ENCODE data around the gene SCT.

Gene SCT

DNA sequence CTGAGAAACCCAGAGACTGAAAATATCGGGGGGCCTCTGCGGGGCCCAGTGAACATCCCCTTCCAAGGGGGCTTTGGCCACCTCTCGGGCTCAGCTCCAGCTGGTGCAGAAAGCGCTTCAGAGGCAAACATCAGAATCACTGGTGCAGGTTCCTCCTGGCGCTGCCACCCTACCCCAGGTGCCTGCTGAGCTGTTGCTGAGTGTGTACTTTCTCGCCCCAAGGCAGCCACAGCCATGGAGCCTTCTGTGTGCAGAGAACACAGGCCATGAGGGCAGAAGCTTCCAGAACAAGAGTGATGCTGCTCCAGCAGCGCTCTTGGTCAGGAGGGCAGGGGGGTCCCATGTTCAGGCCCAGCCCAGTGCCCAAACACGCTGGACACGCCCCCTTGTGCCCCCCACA lies 16.4 kb upstream of the SCT start:
- no peak for DNase-seq

DNA sequence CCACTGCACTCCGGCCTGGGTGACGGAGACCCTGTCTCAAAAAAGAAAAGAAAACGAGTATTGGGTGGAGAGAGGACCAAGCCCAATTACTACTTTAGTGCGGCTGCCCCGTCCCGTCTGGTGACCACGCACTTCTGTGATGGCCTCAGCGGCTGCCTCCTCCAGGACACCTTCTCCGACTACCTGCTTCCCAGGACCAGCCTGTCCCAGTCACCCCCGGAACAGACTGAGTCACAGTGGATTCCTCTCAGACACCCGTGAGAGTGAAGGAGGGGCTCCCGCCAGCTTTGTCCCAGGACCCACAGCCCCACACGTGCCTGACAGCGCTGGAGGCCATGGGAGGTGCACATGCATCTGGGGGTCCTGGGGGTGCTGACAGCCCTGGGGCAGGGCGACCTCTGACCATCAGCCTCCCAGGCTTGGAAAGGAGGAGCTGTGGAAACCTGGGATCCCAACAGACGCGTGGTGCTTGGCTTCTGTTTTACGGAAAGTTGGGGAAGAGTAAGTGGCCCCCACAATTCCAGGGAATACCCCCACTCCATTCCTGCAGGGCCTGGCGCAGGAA lies 14.9 kb upstream of the SCT start:
- no peak for DNase-seq

GRCh38 chr11:640021-640706 lies 13.2 kb upstream of the SCT start:
- DNase-seq = no peak

- no peak for DNase-seq
Measured at GRCh38 chr11:639332-639955, 12.5 kb upstream of the SCT start.

DNA sequence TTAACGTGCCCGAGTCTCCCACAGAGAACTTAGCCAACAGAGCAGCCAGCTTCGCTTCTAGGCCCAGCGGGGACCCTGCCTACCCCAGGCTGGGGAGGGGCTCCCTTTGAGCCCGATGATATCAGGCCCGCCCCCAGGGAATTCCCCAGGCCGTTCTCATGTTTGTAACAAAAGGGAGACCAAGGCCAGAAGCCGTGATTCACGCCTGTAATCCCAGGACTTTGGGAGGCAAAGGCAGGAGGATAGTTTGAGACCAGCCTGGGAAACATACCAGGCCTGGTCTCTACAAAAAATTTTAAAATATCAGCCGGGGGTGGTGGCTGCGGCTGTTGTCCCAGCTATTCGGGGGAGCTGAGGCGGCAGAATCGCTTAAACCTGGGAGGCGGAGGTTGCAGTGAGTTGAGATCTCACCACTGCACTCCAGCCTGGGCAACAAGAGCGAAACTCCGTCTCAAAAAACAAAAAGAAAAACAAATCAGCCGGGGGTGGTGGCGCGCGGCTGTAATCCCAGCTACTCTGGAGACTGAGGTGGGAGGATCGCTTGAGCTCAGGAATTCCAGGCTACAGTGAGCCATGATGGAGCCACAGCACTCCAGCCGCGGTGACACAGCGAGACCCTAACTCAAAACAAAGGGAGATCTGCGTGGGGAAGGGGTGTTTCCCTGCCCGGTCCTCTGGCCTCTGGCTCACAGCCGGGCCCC lies 11.8 kb upstream of the SCT start:
- DNase-seq = no peak

DNA sequence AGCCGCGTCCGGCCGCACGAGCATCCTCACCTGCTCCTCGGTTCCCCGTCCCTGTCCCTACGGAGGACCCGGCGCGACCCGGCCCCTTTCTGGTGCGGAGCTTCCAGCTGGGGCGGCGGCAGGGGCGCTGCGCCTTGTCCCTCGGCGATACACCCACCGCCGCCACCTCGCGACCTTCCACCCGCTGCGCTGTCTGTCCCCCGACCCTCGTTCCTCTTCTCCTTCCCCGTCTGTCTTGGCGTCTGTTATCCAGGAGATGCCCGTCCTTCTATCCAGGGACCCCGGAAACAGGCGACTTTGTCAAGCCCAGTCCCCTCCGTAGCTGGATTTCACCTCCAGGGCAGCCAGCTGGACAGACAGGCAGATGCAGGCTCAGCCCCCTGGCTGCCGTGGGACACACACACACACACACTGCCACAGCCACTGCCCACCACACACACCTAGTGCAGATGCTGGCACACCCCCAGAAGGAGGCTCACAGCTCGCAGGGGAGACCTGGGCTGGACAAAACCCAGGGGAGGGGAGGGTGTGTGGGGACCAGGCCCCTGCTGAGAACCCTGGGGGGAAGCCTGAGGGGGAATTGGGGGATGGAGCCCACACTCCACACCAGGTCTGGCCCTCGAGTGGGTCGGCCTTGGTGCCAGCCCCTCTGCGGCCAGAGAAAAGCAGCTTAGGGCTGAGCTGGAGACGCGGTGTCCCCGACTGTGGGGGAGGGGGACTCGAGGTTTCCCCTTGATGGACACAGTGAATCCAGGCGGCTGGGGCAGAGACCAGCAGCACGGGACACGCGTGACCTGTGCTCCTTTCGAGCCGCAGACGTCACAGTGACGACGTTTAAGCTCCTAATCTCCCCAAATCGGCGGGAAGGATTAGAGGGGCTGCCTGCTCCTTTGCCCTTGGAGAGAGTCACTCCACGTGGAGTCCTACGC lies 10.9 kb upstream of the SCT start:
- DNase-seq = no peak

GRCh38 chr11:637333-637592 lies 10.3 kb upstream of the SCT start:
- no peak for DNase-seq

- DNase-seq = no peak
Measured at GRCh38 chr11:636511-637332, 9.7 kb upstream of the SCT start, which contains the start of gene DRD4. DRD4 (plus strand) TSS chr11:637269; CDS start chr11:637305, 36 bp downstream.

DNA sequence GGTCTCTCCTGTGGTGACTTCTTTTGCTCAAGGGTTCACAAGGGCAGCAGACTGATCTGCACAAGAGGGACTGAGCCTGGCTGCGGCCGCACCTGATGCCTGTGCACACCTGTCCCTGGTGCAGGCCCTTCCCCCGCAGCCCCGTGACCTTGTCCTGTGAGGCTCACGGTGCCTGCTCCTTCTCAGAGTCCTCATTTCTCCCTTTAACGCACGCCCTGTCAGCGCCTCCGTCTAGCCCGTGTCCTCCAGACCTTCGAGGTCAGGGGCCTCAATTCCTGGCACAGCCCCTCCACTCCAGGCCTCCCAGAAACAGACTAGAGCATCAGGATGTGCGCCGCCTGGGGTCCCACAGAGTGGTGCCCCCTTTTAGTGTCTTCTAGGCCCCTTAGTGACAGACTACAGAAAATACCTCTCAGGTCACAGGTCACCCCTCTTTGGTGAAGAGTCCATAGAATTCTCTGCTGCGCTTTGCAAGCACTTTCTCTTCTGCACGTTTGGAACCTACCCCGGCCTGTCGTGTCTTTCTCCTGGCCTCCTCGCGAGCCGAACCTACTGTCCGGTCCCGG lies 9.0 kb upstream of the SCT start:
- no peak for DNase-seq

GRCh38 chr11:630871-631270 lies 3.9 kb upstream of the SCT start:
- no peak for DNase-seq

- no peak for DNase-seq
Measured at GRCh38 chr11:629237-629583, 2.2 kb upstream of the SCT start.

DNA sequence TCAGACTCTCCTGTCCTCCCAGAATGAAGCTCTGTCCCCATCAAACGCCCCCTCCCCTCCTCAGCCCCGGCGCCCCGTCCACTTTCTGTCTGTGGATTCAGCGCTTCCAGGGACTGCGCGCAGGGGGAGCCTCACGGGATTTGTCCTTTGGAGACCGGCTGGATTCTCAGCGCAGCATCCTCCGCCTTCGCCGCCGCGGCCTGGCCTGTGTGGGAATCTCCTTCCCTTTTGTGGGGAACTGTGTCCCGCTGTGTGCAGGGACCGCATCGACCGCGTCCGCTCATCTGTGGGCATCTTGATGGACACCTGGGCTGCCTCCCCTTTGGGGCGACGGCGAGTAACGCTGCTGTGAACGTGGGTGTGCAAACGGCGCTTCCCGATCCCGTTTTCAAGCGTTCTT lies 1.1 kb upstream of the SCT start:
- no peak for DNase-seq

- DNase-seq = no peak
Measured at GRCh38 chr11:627308-627576, 261 bp upstream of the SCT start.

DNA sequence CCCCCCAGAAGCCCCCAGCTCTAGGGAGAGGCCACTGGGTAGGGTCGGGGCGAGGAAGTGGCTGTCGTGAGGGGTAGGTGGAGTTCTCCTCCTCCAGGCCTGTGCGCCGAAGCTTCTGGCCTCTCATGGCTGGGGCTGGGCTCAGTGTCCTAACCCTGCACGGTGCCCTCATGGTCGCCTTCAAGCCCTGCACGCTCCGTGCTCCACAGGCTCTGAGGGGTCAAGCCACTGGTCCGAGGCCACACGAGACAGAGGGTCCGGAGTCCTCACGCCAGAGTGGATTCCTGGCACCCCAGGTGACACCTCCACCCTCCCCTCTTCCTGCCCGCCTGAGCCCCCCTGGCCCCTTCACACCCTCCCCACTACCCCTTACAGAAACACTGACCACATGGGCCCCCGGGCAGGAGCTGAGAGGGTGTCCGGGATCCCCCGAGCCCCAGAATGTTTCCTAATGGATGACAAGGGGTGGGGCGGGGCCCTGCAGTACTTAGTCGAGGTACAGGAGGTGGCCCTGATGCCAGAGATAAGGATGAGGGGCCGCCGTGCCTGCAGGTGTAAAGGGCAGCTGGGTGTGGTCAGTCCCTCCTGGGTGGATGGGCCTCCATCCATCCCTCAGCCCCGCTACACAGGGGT lies 1.2 kb downstream of the SCT start:
- no peak for DNase-seq

DNA sequence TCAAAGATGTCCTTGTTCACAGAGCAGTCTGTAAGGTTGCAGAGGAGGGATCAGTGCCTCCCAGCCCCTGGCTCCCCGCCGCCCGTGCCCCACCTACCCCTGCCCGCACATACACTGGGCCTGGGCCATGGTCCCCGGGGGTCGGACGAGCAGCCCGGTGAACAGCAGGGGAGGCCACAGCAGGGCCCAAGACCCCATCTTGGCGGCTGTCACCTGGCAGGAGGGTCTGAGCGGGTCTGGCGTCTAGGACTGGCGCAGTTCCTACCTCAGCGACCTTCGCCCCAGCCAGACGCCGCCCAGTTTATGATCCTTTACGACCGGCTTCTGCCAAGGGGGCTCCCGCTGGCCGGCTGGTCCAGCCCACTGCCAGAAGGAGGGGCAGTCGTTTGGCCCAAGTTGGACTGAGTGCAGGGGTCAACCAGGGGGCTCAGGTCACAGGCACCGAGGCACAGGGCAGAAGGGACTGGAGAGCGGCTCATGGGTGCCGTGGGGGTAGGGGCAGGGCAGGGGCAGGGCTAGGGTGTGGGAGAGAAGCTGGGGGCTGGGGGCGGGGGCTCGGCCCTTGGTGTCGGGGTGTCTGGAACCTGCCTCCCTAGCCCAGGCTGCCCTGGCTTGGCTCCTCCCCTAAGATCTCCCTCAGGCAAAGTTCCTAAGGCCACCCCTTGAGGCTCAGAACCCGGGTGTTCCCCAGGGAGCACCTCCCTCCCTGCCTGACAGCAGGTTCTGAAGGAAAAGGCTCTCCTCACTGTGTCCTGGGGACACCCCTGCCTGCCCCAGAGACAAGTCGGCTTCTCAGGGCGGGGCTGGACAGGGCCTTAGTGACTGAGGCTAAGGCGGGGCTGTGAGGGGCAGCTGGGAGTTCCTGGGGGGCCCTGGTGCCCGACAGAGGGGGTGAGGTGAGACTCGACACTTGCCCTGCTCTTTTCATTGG lies 2.0 kb downstream of the SCT start, which contains the start of gene CDHR5:
CDHR5 (minus strand) TSS at position 251 of the 931 bp plus-strand sequence; CDS start at position 198, 53 bp downstream.
- DNase-seq = no peak

DNA sequence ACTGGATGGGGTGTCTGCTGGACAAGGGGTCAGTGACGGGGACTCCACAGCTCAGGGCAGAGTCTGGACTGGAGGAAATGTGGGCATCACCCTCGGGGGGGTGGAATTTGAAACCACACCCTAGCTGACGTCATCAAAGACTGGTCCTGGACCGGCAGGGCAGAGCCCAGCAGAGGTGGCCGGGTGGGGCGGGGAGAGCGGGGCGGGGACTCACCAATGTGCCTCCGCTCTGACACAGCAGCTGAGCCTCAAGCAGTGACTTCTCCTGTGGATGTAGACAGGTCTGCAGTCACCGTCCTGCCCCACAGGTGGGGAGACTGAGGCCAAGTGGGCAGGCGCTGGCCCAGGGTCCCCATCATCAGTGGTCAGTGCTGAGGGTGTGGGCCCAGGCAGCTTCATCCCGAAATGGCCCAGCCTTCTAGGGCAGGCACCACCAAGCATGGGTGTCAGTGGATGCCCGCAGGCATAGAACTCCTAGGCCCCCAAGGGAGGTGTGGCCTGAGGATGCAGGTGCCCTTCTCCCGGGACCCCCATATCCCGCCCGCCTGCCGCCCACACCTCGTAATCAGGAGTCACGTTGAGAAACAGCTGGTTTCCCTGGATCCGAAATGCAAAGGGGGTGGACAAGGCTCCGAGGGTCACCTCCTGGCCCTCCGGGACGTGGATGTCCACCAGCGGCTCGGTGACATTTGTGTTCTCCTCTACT lies 2.8 kb downstream of the SCT start:
- DNase-seq = no peak

DNA sequence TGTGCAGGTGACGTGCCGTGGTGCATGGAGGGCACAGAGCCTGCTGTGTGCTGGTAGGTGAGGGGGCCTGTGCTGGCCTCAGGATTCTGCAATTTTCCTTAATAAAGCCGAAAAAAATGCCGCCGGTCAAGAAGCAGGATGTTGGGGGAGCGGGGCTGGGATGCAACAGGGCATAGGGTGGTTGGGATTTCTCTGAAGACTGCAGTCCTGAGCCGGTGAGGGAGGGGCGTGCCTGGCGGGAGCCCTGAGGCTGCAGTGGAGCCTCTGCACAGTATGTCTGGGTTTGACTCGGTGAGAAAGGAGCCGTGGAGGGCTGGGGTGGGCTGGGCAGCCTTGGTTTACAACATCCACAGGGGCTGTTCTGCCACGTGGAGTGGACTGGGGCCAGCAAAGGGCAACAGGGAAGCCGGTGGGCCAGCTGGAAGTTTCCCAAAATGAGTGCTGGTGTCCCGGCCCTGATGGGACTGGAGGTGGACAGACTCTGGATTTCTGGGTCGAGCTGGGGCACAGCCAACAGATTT lies 3.6 kb downstream of the SCT start:
- DNase-seq = no peak

DNA sequence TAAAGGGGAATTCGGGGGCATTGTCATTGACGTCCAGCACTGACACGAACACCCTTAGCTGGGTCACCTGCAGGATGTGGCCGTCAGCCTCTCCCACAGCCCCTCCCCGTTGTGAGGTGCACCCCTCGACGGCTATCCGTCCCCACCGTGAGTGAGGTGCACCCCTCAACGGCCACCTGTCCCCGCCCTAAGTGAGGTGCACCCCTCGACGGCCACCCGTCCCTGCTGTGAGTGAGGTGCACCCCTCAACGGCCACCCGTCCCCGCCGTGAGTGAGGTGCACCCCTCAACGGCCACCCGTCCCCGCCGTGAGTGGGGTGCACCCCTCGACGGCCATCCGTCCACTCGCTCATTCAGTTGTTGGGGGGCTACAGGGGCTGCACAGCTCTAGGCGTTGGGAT lies 5.1 kb downstream of the SCT start:
- DNase-seq = no peak
